ENCODE measurements around the gene AFF2. TPM values are rescaled to one million over a fixed set of nuclear protein-coding genes. Genes with fewer than 3 reads are reported as not detected.

Gene AFF2
- total and polyA plus RNA-seq, 2 donors: 0.24 to 7.0 TPM

DNA sequence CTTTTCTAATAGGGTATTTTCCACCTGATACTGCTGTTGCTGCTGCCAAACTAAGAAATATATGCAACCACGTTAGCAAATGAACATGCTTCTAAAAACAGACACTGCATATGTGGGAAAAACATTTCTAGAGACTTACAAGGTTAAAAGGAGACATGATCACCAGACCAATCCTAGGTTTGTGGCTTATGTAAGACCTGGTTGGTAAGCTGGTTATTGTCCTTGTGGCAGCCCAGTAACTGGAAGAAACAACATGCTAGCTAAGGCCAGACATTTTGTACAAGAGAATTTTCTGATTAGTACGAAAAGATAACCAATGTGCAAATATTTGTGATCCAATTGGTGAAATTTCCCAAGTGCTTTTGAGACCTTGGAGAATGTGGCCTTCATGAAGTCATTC lies 112.0 kb downstream of the AFF2 start:
- no peak overlapping the region for H3K4me3 ChIP-seq (ENCODE audit: low read depth, low read length)
- WGBS: 58% methylated on average over 2 of the region's 2 CpGs
- no peak for DNase-seq (ENCODE audit: extremely low spot score)

DNA sequence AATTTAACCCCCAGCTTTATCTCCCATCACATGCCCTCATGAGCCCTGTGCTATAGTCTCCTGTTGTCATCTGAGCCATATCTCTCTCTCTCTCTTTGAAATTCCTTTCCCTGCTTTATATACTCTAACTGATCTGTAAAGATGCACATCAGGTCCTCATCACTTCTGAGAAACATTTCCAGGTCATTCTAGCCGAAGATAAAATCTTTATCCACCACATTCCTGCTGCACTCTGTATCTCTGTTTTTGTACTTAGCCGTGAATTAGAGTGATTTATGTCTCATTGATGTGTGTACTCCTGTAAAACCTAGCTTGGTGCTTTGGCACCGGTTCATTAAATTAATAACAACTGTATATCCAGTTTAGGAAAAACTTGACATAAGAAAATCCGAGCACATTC lies 113.2 kb downstream of the AFF2 start:
- 30% methylated on average over 4 of the region's 4 CpGs for WGBS
- no peaks in the 10 kb centered on the region for H3K4me1 ChIP-seq (ENCODE audit: insufficient read depth)
- no peaks in the 10 kb centered on the region for H3K36me3 ChIP-seq (ENCODE audit: insufficient read depth)
- no peak overlapping the region for H3K27ac ChIP-seq (ENCODE audit: low read depth)
- no peak for DNase-seq (ENCODE audit: extremely low spot score)
- no peak overlapping the region for H3K4me3 ChIP-seq (ENCODE audit: low read depth, low read length)

More for the DNA sequence above, 112.0 kb downstream of the AFF2 start:
- Histone ChIP-seq H3K27ac (ENCODE audit: low read depth) (no peak overlapping the region), H3K4me1 (ENCODE audit: insufficient read depth) (no peaks in the 10 kb centered on the region), H3K36me3 (ENCODE audit: insufficient read depth) (no peaks in the 10 kb centered on the region)

- WGBS: 78% methylated on average over 2 of the region's 2 CpGs
- Histone ChIP-seq H3K4me3 (ENCODE audit: low read depth, low read length) (no peak overlapping the region), H3K27ac (ENCODE audit: low read depth) (no peak overlapping the region), H3K36me3 (ENCODE audit: insufficient read depth) (no peaks in the 10 kb centered on the region), H3K4me1 (ENCODE audit: insufficient read depth) (no peaks in the 10 kb centered on the region)
- DNase-seq (ENCODE audit: extremely low spot score): no peak
Measured at GRCh38 chrX:148615491-148615890, 115.1 kb downstream of the AFF2 start.

DNA sequence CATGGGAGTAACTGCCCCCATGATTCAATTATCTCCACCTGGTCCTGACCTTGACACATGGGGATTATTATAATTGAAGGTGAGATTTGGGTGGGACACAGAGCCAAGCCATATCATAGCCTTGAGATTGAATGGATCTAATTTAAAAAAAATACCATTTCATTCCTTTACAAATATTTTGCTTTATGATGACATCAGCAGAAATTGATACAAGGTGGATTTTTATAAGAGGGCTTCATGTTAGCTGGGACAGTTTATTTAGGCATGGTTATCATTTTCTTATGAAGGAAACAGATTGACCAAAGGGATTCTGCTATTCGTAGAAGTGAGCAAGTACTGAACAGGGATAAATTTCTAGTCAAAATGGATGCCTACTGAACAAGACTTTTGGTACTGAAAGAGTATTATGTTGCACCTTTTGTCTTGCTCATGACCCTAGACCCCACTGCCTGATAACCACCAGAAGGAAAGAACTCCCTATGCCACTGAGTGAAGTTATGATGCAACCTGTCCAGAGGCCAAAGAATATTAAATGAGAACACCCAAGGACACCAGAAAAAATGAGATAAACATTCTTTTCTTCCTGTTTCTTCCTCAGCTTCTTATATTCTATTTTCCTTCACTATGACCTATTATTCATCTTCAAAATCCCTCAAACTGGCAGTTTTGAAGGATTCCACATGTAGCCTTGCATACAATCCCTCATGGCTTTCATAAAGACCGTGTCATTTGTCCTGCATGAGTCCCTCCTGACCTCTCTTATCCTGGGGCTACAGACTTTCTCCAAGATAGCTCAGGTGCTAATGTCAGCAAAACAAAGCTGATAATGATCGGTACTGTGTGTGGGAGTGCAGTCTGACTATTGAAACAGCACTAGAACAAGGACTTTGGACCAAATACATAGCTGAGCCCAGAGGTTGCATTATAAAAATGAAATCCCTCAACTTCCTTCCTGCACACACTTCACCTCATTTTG lies 118.3 kb downstream of the AFF2 start:
- H3K36me3 ChIP-seq (ENCODE audit: insufficient read depth): no peaks in the 10 kb centered on the region
- DNase-seq (ENCODE audit: extremely low spot score): no peak
- H3K4me1 ChIP-seq (ENCODE audit: insufficient read depth): no peaks in the 10 kb centered on the region
- H3K4me3 ChIP-seq (ENCODE audit: low read depth, low read length): no peak overlapping the region
- H3K27ac ChIP-seq (ENCODE audit: low read depth): no peak overlapping the region
- 76% methylated on average over 3 of the region's 3 CpGs for WGBS

- WGBS: 96% methylated on average over 4 of the region's 4 CpGs
Measured at GRCh38 chrX:148620023-148620422, 119.6 kb downstream of the AFF2 start.

DNA sequence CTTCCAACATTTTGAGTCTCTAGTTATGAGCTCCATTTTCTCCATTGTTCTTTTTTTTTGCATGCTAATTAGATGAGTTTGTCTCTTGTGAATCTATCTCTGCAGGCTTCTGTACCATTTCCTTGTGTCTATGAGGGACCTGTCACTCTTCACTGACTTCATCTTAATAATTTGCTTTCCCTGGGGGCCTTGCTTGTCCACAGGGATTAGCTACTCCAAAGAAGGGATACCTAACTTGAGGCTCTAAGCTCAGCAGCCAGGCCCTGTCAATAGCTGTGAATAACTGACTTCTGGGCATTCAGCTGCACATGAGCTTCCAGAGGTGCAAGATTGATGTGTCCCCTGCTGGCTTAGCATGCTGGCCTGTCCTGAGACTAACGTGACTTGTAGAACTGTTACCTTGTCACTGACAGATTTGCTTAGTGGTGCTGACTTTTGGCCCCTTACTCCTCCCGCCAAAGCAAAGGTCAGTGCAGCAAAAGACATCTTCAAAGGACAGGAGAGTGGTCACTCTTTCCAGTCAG lies 124.6 kb downstream of the AFF2 start:
- WGBS: 67% methylated on average over 2 of the region's 2 CpGs
- Histone ChIP-seq H3K4me1 (ENCODE audit: insufficient read depth) (no peaks in the 10 kb centered on the region), H3K36me3 (ENCODE audit: insufficient read depth) (no peaks in the 10 kb centered on the region), H3K4me3 (ENCODE audit: low read depth, low read length) (no peak overlapping the region), H3K27ac (ENCODE audit: low read depth) (no peak overlapping the region)
- DNase-seq (ENCODE audit: extremely low spot score): no peak

More at GRCh38 chrX:148620023-148620422, 119.6 kb downstream of the AFF2 start:
- no peaks in the 10 kb centered on the region for H3K4me1 ChIP-seq (ENCODE audit: insufficient read depth)
- H3K36me3 ChIP-seq (ENCODE audit: insufficient read depth): no peaks in the 10 kb centered on the region
- H3K27ac ChIP-seq (ENCODE audit: low read depth): no peak overlapping the region
- H3K4me3 ChIP-seq (ENCODE audit: low read depth, low read length): no peak overlapping the region
- DNase-seq (ENCODE audit: extremely low spot score): no peak

DNA sequence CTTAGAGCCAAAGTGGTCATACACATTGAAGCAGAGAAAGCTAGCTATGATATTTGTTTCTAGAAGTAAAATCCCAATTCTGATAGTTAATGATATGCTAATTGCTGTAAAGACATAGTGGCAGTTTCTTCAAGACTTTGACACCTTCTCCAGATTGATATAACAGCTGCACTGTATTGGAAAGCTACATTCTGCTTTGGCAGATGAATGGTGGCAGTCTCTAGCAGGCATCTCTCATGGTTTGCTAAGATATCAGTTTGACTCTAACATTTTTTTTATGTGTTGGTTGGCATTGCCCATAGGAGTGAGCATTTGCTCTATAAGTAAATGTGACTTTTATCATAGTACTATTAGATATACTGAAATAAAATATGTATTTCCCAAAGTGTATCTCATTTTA lies 128.2 kb downstream of the AFF2 start:
- Histone ChIP-seq H3K4me1 (ENCODE audit: insufficient read depth) (no peaks in the 10 kb centered on the region), H3K36me3 (ENCODE audit: insufficient read depth) (no peaks in the 10 kb centered on the region), H3K27ac (ENCODE audit: low read depth) (no peak overlapping the region), H3K4me3 (ENCODE audit: low read depth, low read length) (no peak overlapping the region)
- no peak for DNase-seq (ENCODE audit: extremely low spot score)

GRCh38 chrX:148629434-148629833 lies 129.0 kb downstream of the AFF2 start:
- no peaks in the 10 kb centered on the region for H3K36me3 ChIP-seq (ENCODE audit: insufficient read depth)
- H3K27ac ChIP-seq (ENCODE audit: low read depth): no peak overlapping the region
- H3K4me1 ChIP-seq (ENCODE audit: insufficient read depth): no peaks in the 10 kb centered on the region
- 69% methylated on average over 2 of the region's 2 CpGs for WGBS
- H3K4me3 ChIP-seq (ENCODE audit: low read depth, low read length): no peak overlapping the region
- DNase-seq (ENCODE audit: extremely low spot score): no peak

- DNase-seq (ENCODE audit: extremely low spot score): no peak
- H3K4me1 ChIP-seq (ENCODE audit: insufficient read depth): no peaks in the 10 kb centered on the region
- H3K4me3 ChIP-seq (ENCODE audit: low read depth, low read length): no peak overlapping the region
- WGBS: 38% methylated on average over 2 of the region's 2 CpGs
- no peaks in the 10 kb centered on the region for H3K36me3 ChIP-seq (ENCODE audit: insufficient read depth)
- H3K27ac ChIP-seq (ENCODE audit: low read depth): no peak overlapping the region
Measured at GRCh38 chrX:148632444-148632843, 132.0 kb downstream of the AFF2 start.

- Histone ChIP-seq H3K36me3 (ENCODE audit: insufficient read depth) (no peaks in the 10 kb centered on the region), H3K4me1 (ENCODE audit: insufficient read depth) (no peaks in the 10 kb centered on the region), H3K4me3 (ENCODE audit: low read depth, low read length) (no peak overlapping the region), H3K27ac (ENCODE audit: low read depth) (no peak overlapping the region)
- DNase-seq (ENCODE audit: extremely low spot score): no peak
- WGBS: 87% methylated on average over 7 of the region's 7 CpGs
Measured at GRCh38 chrX:148633218-148633908, 132.9 kb downstream of the AFF2 start.

GRCh38 chrX:148634591-148634990 lies 134.2 kb downstream of the AFF2 start:
- H3K4me3 ChIP-seq (ENCODE audit: low read depth, low read length): no peak overlapping the region
- DNase-seq (ENCODE audit: extremely low spot score): no peak
- 68% methylated on average over 1 of the region's 1 CpG for whole genome bisulfite sequencing
- no peaks in the 10 kb centered on the region for H3K4me1 ChIP-seq (ENCODE audit: insufficient read depth)
- H3K27ac ChIP-seq (ENCODE audit: low read depth): no peak overlapping the region
- no peaks in the 10 kb centered on the region for H3K36me3 ChIP-seq (ENCODE audit: insufficient read depth)

- H3K36me3 ChIP-seq (ENCODE audit: insufficient read depth): no peaks in the 10 kb centered on the region
- DNase-seq (ENCODE audit: extremely low spot score): no peak
- H3K27ac ChIP-seq (ENCODE audit: low read depth): no peak overlapping the region
- H3K4me1 ChIP-seq (ENCODE audit: insufficient read depth): no peaks in the 10 kb centered on the region
- no peak overlapping the region for H3K4me3 ChIP-seq (ENCODE audit: low read depth, low read length)
- 83% methylated on average over 3 of the region's 3 CpGs for WGBS
Measured at GRCh38 chrX:148643460-148643859, 143.0 kb downstream of the AFF2 start.

DNA sequence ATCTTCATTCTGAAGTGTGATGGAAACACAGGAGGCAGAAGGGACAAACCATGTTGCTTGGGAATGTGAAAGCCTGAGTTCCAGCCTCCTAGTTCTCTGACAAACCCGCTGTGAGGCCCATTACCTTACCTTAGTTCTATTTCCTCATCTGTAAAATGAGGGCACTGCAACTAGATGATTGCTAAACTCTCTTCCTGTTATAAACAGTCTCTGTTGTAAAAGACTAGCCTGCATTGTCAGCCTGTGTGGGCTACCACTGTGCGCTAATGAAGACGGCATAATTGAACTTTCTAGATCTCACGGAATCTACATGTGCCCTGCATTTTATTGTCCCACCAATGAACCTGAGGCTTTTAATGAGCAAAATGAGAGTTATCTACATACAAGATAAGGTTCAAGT lies 147.2 kb downstream of the AFF2 start:
- no peak overlapping the region for H3K27ac ChIP-seq (ENCODE audit: low read depth)
- no peak overlapping the region for H3K4me3 ChIP-seq (ENCODE audit: low read depth, low read length)
- no peak for DNase-seq (ENCODE audit: extremely low spot score)
- H3K36me3 ChIP-seq (ENCODE audit: insufficient read depth): no peaks in the 10 kb centered on the region
- 75% methylated on average over 4 of the region's 4 CpGs for WGBS
- no peaks in the 10 kb centered on the region for H3K4me1 ChIP-seq (ENCODE audit: insufficient read depth)
